Trophoblast cell (in vitro differentiated cells and primary cell): ENCODE results near the gene HDAC9.

Source experiments
- DNase-seq, 2 donors: peaks; one replicate each; pipeline ENCODE4 v3.0.0-alpha.2; 2016
- H2AFZ ChIP-seq: 2 replicates; pipeline ENCODE4 v1.6.1; 2013; ENCODE audit warnings: low read length, moderate library complexity, mild to moderate bottlenecking; ENCODE audit not compliant: insufficient read depth, poor library complexity
- H2AK5ac ChIP-seq: 2 replicates; pipeline ENCODE4 v1.6.1; 2013; ENCODE audit warnings: mild to moderate bottlenecking, low read length
- H2BK120ac ChIP-seq: 2 replicates; pipeline ENCODE4 v1.6.1; 2013; ENCODE audit warnings: low read length, mild to moderate bottlenecking, moderate library complexity; ENCODE audit not compliant: insufficient read depth, poor library complexity
- H2BK12ac ChIP-seq: 2 replicates; pipeline ENCODE4 v1.6.1; 2013; ENCODE audit warnings: mild to moderate bottlenecking, low read length, moderate library complexity
- H2BK5ac ChIP-seq: 2 replicates; pipeline ENCODE4 v1.6.1; 2013; ENCODE audit warnings: low read length, low read depth, moderate library complexity, mild to moderate bottlenecking; ENCODE audit not compliant: poor library complexity
- H3K14ac ChIP-seq: 2 replicates; pipeline ENCODE4 v1.6.1; 2013; ENCODE audit warnings: mild to moderate bottlenecking, low read length
- H3K18ac ChIP-seq: 2 replicates; pipeline ENCODE4 v1.6.1; 2013; ENCODE audit warnings: mild to moderate bottlenecking, low read length
- H3K23ac ChIP-seq: 2 replicates; pipeline ENCODE4 v1.6.1; 2013; ENCODE audit warnings: low read length
- H3K27ac ChIP-seq: 2 replicates; pipeline ENCODE4 v1.5.1; 2013; ENCODE audit warnings: low read depth, mild to moderate bottlenecking, inconsistent platforms, low read length, moderate library complexity
- H3K27me3 ChIP-seq: 2 replicates; pipeline ENCODE4 v1.6.1; 2013; ENCODE audit warnings: inconsistent platforms, mild to moderate bottlenecking, low read length, moderate library complexity; ENCODE audit not compliant: insufficient read depth
- H3K36me3 ChIP-seq, 2 experiments: 1 replicate in 1 of 2; 2 replicates in 1 of 2; pipeline ENCODE4 v1.6.1; 2013; ENCODE audit warnings: low read length in 2 of 2, mild to moderate bottlenecking in 2 of 2, moderate library complexity in 1 of 2; ENCODE audit not compliant: insufficient read depth in 2 of 2, control insufficient read depth in 1 of 2
- H3K4ac ChIP-seq: 2 replicates; pipeline ENCODE4 v1.6.1; 2013; ENCODE audit warnings: low read depth, mild to moderate bottlenecking, low read length, moderate library complexity
- H3K4me1 ChIP-seq, 2 experiments: 1 replicate in 1 of 2; 2 replicates in 1 of 2; pipeline ENCODE4 v1.6.1; 2013; ENCODE audit warnings: low read length in 2 of 2, mild to moderate bottlenecking in 2 of 2, moderate library complexity in 1 of 2; ENCODE audit not compliant: insufficient read depth in 2 of 2, control insufficient read depth in 1 of 2
- H3K4me2 ChIP-seq: 2 replicates; pipeline ENCODE4 v1.6.1; 2013; ENCODE audit warnings: inconsistent platforms, mild to moderate bottlenecking, low read length, moderate library complexity
- H3K4me3 ChIP-seq: 2 replicates; pipeline ENCODE4 v1.5.1; 2013; ENCODE audit warnings: mild to moderate bottlenecking, low read depth, low read length, inconsistent platforms
- H3K79me1 ChIP-seq: one replicate; pipeline ENCODE4 v1.6.1; 2013; ENCODE audit warnings: low read length
- H3K79me2 ChIP-seq: 2 replicates; pipeline ENCODE4 v1.6.1; 2013; ENCODE audit warnings: low read length, mild to moderate bottlenecking; ENCODE audit not compliant: control insufficient read depth, insufficient read depth, poor library complexity
- H3K9ac ChIP-seq: 2 replicates; pipeline ENCODE4 v1.6.1; 2013; ENCODE audit warnings: mild to moderate bottlenecking, low read length
- H3K9me3 ChIP-seq: 2 replicates; pipeline ENCODE4 v1.6.1; 2013; ENCODE audit warnings: low read depth, mild to moderate bottlenecking, control low read depth, inconsistent platforms, low read length; ENCODE audit not compliant: insufficient read depth
- H4K12ac ChIP-seq: 2 replicates; pipeline ENCODE4 v1.6.1; 2013; ENCODE audit warnings: low read depth, mild to moderate bottlenecking, low read length, moderate library complexity
- H4K8ac ChIP-seq: 2 replicates; pipeline ENCODE4 v1.6.1; 2013; ENCODE audit warnings: low read depth, mild to moderate bottlenecking, low read length, moderate library complexity
- H4K91ac ChIP-seq: one replicate; pipeline ENCODE4 v1.6.1; 2013; ENCODE audit warnings: low read depth, mild to moderate bottlenecking, low read length, moderate library complexity
- WGBS: extraction: QIAGEN DNeasy Blood & Tissue Kit; methylation state at CpG from one replicate; pipeline ENCODE4 v1.1.7; 2013; ENCODE audit warnings: missing lambda C conversion rate; ENCODE audit not compliant: insufficient read length, insufficient coverage; ENCODE audit errors: extremely low coverage; 5-methylcytosine and 5-hydroxymethylcytosine counted together

The HDAC9 gene

DNA sequence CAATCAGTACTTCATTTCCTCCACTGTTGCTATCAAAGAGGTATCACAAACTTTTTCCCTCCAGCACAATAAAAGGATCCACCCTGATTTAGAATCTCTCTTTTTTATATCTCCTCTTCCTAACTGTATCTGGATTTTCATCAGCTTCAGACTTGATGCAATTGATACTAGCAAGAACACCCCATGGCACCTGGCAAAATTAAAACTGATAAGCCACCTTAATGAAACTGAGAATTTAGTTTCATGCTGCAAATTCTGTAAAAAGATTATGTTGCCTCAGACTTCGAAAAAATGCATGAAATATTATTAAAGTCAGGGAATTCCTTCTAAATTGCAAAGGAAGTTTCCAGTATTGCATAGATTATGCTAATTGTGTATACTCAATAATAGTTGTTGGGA lies 277.0 kb downstream of the HDAC9 start:
- H3K27me3 ChIP-seq, result no peaks in the 10 kb centered on the region
- no peaks in the 10 kb centered on the region for H3K36me3 ChIP-seq

GRCh38 chr7:18777314-18777713 lies 281.8 kb downstream of the HDAC9 start:
- DNase-seq, result no peak
- no peak overlapping the region for H3K23ac ChIP-seq
- no peaks in the 10 kb centered on the region for H3K79me2 ChIP-seq
- H2BK5ac ChIP-seq, result no peak overlapping the region
- H3K18ac ChIP-seq, result no peak overlapping the region
- no CpG with 5 or more reads among the region's 2 CpGs for WGBS
- no peaks in the 10 kb centered on the region for H3K4me1 ChIP-seq
- H4K8ac ChIP-seq, result no peak overlapping the region
- no peak overlapping the region for H3K9ac ChIP-seq
- no peak overlapping the region for H2AK5ac ChIP-seq
- no peak overlapping the region for H2BK120ac ChIP-seq
- H3K4me3 ChIP-seq, result no peak overlapping the region
- H2BK12ac ChIP-seq, result no peak overlapping the region
- no peaks in the 10 kb centered on the region for H3K27me3 ChIP-seq
- H3K27ac ChIP-seq, result no peak overlapping the region
- H3K36me3 ChIP-seq, result no peaks in the 10 kb centered on the region
- H2AFZ ChIP-seq, result no peak overlapping the region
- H4K12ac ChIP-seq, result no peak overlapping the region
- no peak overlapping the region for H4K91ac ChIP-seq
- H3K4ac ChIP-seq, result no peak overlapping the region
- no peaks in the 10 kb centered on the region for H3K79me1 ChIP-seq
- no peak overlapping the region for H3K14ac ChIP-seq
- no peak overlapping the region for H3K4me2 ChIP-seq
- no peaks in the 10 kb centered on the region for H3K9me3 ChIP-seq

More for the DNA sequence above, 277.0 kb downstream of the HDAC9 start:
- no peak overlapping the region for H2BK12ac ChIP-seq
- WGBS, result no CpG with 5 or more reads among the region's 1 CpG
- no peak overlapping the region for H4K12ac ChIP-seq
- no peak overlapping the region for H4K8ac ChIP-seq
- H3K23ac ChIP-seq, result no peak overlapping the region
- H2BK5ac ChIP-seq, result no peak overlapping the region
- no peak overlapping the region for H4K91ac ChIP-seq
- no peak for DNase-seq
- H3K18ac ChIP-seq, result no peak overlapping the region
- H3K4me1 ChIP-seq, result no peaks in the 10 kb centered on the region
- H3K4ac ChIP-seq, result no peak overlapping the region
- no peak overlapping the region for H2AK5ac ChIP-seq
- no peak overlapping the region for H2AFZ ChIP-seq
- no peak overlapping the region for H2BK120ac ChIP-seq
- no peak overlapping the region for H3K4me3 ChIP-seq
- no peak overlapping the region for H3K4me2 ChIP-seq
- no peaks in the 10 kb centered on the region for H3K79me1 ChIP-seq
- H3K14ac ChIP-seq, result no peak overlapping the region
- H3K9me3 ChIP-seq, result no peaks in the 10 kb centered on the region
- no peaks in the 10 kb centered on the region for H3K79me2 ChIP-seq
- no peak overlapping the region for H3K9ac ChIP-seq
- H3K27ac ChIP-seq, result no peak overlapping the region

GRCh38 chr7:18778594-18778993 lies 283.0 kb downstream of the HDAC9 start:
- Histone ChIP-seq H3K36me3 (no peaks in the 10 kb centered on the region), H3K79me2 (no peaks in the 10 kb centered on the region), H3K4me3 (no peak overlapping the region), H3K23ac (no peak overlapping the region), H2AFZ (no peak overlapping the region), H3K27ac (no peak overlapping the region), H2BK12ac (no peak overlapping the region), H2BK5ac (no peak overlapping the region), H3K4ac (no peak overlapping the region), H3K4me2 (no peak overlapping the region), H3K79me1 (no peaks in the 10 kb centered on the region), H2AK5ac (no peak overlapping the region), H3K4me1 (no peaks in the 10 kb centered on the region), H4K8ac (no peak overlapping the region), H3K9me3 (no peaks in the 10 kb centered on the region), H3K18ac (no peak overlapping the region), H4K12ac (no peak overlapping the region), H2BK120ac (no peak overlapping the region), H3K14ac (no peak overlapping the region), H3K9ac (no peak overlapping the region), H4K91ac (no peak overlapping the region), H3K27me3 (no peaks in the 10 kb centered on the region)
- DNase-seq, result no peak
- no CpG with 5 or more reads among the region's 3 CpGs for WGBS

DNA sequence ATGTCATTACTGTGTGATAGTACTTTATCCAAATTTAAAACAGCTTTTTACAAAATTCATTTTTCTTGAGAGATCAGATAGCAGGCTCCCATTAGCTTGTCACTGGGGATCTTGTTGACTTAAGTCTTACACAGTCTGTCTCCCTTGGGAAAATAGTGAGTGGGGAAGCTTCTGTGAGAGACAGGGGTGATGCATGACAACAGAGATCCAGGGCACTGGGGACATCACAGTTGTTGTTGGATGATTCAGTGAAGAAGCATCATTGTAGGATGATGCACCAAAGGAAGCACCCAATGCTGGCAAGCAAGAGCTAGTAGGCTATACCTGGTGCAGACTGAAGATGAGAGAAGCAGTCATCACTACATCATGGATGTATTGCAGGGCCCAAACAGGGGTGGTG lies 284.7 kb downstream of the HDAC9 start:
- Histone ChIP-seq H3K4me2 (no peak overlapping the region), H3K4me1 (no peaks in the 10 kb centered on the region), H2BK120ac (no peak overlapping the region), H3K36me3 (no peaks in the 10 kb centered on the region), H2BK5ac (no peak overlapping the region), H3K4ac (no peak overlapping the region), H4K12ac (no peak overlapping the region), H2AK5ac (no peak overlapping the region), H3K27ac (no peak overlapping the region), H2AFZ (no peak overlapping the region), H3K4me3 (no peak overlapping the region), H4K91ac (no peak overlapping the region), H3K14ac (no peak overlapping the region), H3K79me1 (no peaks in the 10 kb centered on the region), H3K79me2 (no peaks in the 10 kb centered on the region), H3K9me3 (no peaks in the 10 kb centered on the region), H3K18ac (no peak overlapping the region), H3K27me3 (no peaks in the 10 kb centered on the region), H3K9ac (no peak overlapping the region), H2BK12ac (no peak overlapping the region), H3K23ac (no peak overlapping the region), H4K8ac (no peak overlapping the region)
- DNase-seq, result no peak
